ENCODE results near the gene SELPLG.

DNA sequence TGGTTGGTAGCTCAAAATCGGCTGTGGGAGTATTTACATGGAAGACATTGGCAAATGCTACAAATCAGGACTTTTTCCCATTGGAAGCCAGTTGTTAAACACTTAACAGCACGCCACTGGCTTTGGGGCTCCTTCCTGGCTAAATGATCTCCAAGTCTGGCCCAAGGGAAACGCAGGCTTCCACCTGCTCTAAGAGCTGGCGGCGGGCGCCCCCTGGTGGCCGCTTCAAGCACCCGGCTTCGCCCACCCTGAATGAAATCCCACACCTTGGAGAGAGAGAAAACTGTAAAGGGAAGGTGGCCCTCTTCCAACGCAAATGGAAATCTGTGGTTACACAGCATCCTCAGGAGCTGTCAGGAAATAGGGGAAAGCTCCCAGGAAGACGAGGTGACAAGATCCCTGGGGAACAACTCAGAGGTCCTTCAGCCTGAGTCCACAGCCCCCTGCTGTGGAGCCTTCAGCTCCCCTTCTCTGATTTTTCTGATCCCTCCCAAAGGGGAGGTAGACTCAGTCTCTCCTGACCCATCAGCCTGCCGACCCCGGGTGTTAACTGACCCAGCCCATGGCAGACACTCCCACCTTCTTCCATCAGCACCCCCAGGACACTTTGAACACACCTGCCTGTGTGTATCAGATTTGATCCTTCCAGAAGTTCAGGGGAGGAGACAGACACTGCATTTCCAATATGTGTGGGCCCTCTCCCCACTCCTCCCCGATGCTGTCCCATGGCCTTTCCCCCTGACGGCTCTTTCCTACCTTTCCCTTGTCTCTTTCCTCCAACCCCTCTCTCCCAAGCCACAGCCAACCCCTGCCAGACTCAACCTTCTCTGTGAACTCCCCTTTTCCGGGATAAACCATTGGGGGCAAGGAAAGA lies 15.4 kb downstream of the SELPLG start:
- TF ChIP-seq, protein P1, sequence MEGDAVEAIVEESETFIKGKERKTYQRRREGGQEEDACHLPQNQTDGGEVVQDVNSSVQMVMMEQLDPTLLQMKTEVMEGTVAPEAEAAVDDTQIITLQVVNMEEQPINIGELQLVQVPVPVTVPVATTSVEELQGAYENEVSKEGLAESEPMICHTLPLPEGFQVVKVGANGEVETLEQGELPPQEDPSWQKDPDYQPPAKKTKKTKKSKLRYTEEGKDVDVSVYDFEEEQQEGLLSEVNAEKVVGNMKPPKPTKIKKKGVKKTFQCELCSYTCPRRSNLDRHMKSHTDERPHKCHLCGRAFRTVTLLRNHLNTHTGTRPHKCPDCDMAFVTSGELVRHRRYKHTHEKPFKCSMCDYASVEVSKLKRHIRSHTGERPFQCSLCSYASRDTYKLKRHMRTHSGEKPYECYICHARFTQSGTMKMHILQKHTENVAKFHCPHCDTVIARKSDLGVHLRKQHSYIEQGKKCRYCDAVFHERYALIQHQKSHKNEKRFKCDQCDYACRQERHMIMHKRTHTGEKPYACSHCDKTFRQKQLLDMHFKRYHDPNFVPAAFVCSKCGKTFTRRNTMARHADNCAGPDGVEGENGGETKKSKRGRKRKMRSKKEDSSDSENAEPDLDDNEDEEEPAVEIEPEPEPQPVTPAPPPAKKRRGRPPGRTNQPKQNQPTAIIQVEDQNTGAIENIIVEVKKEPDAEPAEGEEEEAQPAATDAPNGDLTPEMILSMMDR (IDR thresholded peaks at IDR 0.05) = peak; percentile 100
- no peak for TF ChIP-seq EZH2phosphoT487 (IDR thresholded peaks at IDR 0.05)

All from neural progenitor cell (in vitro differentiated cells).